SK-N-SH treated with all-trans-retinoic acid at 6 μM for 48 hours (cell line): ENCODE results near the gene CYP2A13.

Experiments
- ATAC-seq: fragments of 200-7000 bp; cut with Tn5 transposase; 3 replicates; pipeline ENCODE4 v1.9.1; 2020; ENCODE audit warnings: mild to moderate bottlenecking, moderate library complexity
- ARNTL ChIP-seq: fragments of 450-650 bp; formaldehyde crosslinking; IDR thresholded peaks from 2 replicates; pipeline ENCODE4 v1.5.0; 2020; ENCODE audit warnings: low read depth, mild to moderate bottlenecking, moderate library complexity, borderline replicate concordance
- BACH2 ChIP-seq: fragments of 250-450 bp; sonication (Bioruptor Pico); IDR thresholded peaks from 2 replicates; pipeline ENCODE4 v1.9.0; 2021; ENCODE audit warnings: mild to moderate bottlenecking, borderline replicate concordance
- CSDC2 ChIP-seq: fragments of 250-450 bp; sonication (Bioruptor Pico); IDR thresholded peaks from 2 replicates; pipeline ENCODE4 v1.5.0; 2020; ENCODE audit warnings: mild to moderate bottlenecking, moderate library complexity
- ESRRG ChIP-seq: fragments of 250-450 bp; sonication (Bioruptor Pico); IDR thresholded peaks from 2 replicates; pipeline ENCODE4 v1.6.1; 2021; ENCODE audit warnings: mild to moderate bottlenecking
- GLIS3 ChIP-seq: fragments of 250-450 bp; sonication (Bioruptor Pico); IDR thresholded peaks from 2 replicates; pipeline ENCODE4 v1.5.0; 2020; ENCODE audit warnings: mild to moderate bottlenecking, moderate library complexity
- ISL1 ChIP-seq: fragments of 250-450 bp; sonication (Bioruptor Pico); IDR thresholded peaks from 2 replicates; pipeline ENCODE4 v2.1.2; 2022; ENCODE audit warnings: mild to moderate bottlenecking, moderate library complexity
- OSR1 ChIP-seq: fragments of 250-450 bp; sonication (Bioruptor Pico); IDR thresholded peaks from 2 replicates; pipeline ENCODE4 v1.8.0; 2022; ENCODE audit warnings: moderate library complexity, mild to moderate bottlenecking, inconsistent platforms
- RARB ChIP-seq: fragments of 250-450 bp; sonication (Bioruptor Pico); IDR thresholded peaks from 2 replicates; pipeline ENCODE4 v1.8.0; 2021; ENCODE audit warnings: mild to moderate bottlenecking, moderate library complexity
- SNAI2 ChIP-seq: fragments of 250-450 bp; sonication (Bioruptor Pico); IDR thresholded peaks from 2 replicates; pipeline ENCODE4 v1.5.0; 2020; ENCODE audit warnings: mild to moderate bottlenecking, moderate library complexity
- TCF4 ChIP-seq: fragments of 250-450 bp; sonication (Bioruptor Pico); IDR thresholded peaks from 2 replicates; pipeline ENCODE4 v1.8.0; 2021; ENCODE audit warnings: mild to moderate bottlenecking, moderate library complexity, borderline replicate concordance
- TOX ChIP-seq: fragments of 250-450 bp; sonication (Bioruptor Pico); IDR thresholded peaks from 2 replicates; pipeline ENCODE4 v1.8.0; 2021; ENCODE audit warnings: mild to moderate bottlenecking, moderate library complexity, borderline replicate concordance
- ZC3H10 ChIP-seq: fragments of 250-450 bp; sonication (Bioruptor Pico); IDR thresholded peaks from 2 replicates; pipeline ENCODE4 v1.5.1; 2021; ENCODE audit warnings: mild to moderate bottlenecking, moderate library complexity
- ZFP3 ChIP-seq: fragments of 250-450 bp; sonication (Bioruptor Pico); IDR thresholded peaks from 2 replicates; pipeline ENCODE4 v1.5.0; 2020; ENCODE audit warnings: mild to moderate bottlenecking, moderate library complexity
- ZNF565 ChIP-seq: fragments of 450-650 bp; formaldehyde crosslinking; conservative IDR thresholded peaks from 2 replicates; pipeline ENCODE4 v1.5.0; 2020; ENCODE audit warnings: low read depth, mild to moderate bottlenecking, moderate library complexity
- ZNF70 ChIP-seq: fragments of 450-650 bp; formaldehyde crosslinking; IDR thresholded peaks from 2 replicates; pipeline ENCODE4 v1.5.0; 2020; ENCODE audit warnings: mild to moderate bottlenecking, moderate library complexity
- ZNF8 ChIP-seq: fragments of 450-650 bp; formaldehyde crosslinking; IDR thresholded peaks from 2 replicates; pipeline ENCODE4 v1.5.0; 2020; ENCODE audit warnings: mild to moderate bottlenecking, moderate library complexity
- TF ChIP-seq, protein P1 (sequence below): fragments of 250-450 bp; sonication (Bioruptor Pico); IDR thresholded peaks from 2 replicates; pipeline ENCODE4 v1.5.1; 2020; ENCODE audit warnings: low read depth, mild to moderate bottlenecking, moderate library complexity
- TF ChIP-seq, protein P2 (sequence below): fragments of 250-450 bp; sonication (Bioruptor Pico); IDR thresholded peaks from 2 replicates; pipeline ENCODE4 v1.5.0; 2020; ENCODE audit warnings: mild to moderate bottlenecking, moderate library complexity
- TF ChIP-seq, protein P3 (sequence below): fragments of 250-450 bp; sonication (Bioruptor Pico); IDR thresholded peaks from 2 replicates; pipeline ENCODE4 v1.8.0; 2020; ENCODE audit warnings: mild to moderate bottlenecking, moderate library complexity, borderline replicate concordance
- TF ChIP-seq, protein P4 (sequence below): fragments of 250-450 bp; sonication (Bioruptor Pico); IDR thresholded peaks from 2 replicates; pipeline ENCODE4 v1.5.1; 2021; ENCODE audit warnings: mild to moderate bottlenecking, moderate library complexity
- TF ChIP-seq, protein P5 (sequence below): fragments of 250-450 bp; sonication (Bioruptor Pico); IDR thresholded peaks from 2 replicates; pipeline ENCODE4 v1.8.0; 2021; ENCODE audit warnings: low read depth, mild to moderate bottlenecking, moderate library complexity, borderline replicate concordance

The CYP2A13 gene

DNA sequence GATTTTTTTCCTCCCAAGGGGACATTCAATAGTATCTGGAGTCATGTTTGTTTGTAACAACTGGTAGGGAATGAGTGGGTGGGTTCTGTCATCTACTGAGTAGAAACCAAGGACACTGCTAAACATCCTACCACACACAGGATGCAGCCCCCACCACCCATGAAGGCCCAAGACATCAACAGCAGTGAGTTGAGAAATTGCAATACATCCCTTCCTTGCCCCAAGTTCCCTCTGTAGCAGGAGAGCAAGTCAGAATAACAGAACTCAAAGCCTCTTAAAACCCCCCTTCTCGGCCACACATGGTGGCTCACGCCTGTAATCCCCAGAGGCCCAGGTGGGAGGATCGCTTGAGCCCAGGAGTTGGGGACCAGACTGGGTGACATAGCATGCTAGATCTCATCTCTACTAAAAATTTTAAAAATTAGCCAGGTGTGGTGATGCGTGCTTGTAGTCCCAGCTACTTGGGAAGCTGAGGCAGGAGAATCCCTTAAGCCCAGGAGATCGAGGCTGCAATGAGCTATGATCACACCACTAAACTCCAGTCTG is 23.6 kb downstream of the CYP2A13 start:
- no peak for ATAC-seq
- TF ChIP-seq BACH2 (CRISPR knock-in tag) (no peak), SNAI2 (CRISPR knock-in tag) (no peak), ZC3H10 (CRISPR knock-in tag) (no peak), GLIS3 (no peak), ZNF8 (CRISPR knock-in tag) (no peak), ZNF70 (CRISPR knock-in tag) (no peak), TOX (CRISPR knock-in tag) (no peak), CSDC2 (no peak), ISL1 (CRISPR knock-in tag) (no peak), RARB (no peak), ZNF565 (CRISPR knock-in tag) (no peak), ARNTL (no peak), ESRRG (CRISPR knock-in tag) (no peak)
- TF ChIP-seq, protein P1, sequence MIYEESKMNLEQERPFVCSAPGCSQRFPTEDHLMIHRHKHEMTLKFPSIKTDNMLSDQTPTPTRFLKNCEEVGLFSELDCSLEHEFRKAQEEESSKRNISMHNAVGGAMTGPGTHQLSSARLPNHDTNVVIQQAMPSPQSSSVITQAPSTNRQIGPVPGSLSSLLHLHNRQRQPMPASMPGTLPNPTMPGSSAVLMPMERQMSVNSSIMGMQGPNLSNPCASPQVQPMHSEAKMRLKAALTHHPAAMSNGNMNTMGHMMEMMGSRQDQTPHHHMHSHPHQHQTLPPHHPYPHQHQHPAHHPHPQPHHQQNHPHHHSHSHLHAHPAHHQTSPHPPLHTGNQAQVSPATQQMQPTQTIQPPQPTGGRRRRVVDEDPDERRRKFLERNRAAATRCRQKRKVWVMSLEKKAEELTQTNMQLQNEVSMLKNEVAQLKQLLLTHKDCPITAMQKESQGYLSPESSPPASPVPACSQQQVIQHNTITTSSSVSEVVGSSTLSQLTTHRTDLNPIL (CRISPR knock-in tag) = no peak
- TF ChIP-seq, protein P2, sequence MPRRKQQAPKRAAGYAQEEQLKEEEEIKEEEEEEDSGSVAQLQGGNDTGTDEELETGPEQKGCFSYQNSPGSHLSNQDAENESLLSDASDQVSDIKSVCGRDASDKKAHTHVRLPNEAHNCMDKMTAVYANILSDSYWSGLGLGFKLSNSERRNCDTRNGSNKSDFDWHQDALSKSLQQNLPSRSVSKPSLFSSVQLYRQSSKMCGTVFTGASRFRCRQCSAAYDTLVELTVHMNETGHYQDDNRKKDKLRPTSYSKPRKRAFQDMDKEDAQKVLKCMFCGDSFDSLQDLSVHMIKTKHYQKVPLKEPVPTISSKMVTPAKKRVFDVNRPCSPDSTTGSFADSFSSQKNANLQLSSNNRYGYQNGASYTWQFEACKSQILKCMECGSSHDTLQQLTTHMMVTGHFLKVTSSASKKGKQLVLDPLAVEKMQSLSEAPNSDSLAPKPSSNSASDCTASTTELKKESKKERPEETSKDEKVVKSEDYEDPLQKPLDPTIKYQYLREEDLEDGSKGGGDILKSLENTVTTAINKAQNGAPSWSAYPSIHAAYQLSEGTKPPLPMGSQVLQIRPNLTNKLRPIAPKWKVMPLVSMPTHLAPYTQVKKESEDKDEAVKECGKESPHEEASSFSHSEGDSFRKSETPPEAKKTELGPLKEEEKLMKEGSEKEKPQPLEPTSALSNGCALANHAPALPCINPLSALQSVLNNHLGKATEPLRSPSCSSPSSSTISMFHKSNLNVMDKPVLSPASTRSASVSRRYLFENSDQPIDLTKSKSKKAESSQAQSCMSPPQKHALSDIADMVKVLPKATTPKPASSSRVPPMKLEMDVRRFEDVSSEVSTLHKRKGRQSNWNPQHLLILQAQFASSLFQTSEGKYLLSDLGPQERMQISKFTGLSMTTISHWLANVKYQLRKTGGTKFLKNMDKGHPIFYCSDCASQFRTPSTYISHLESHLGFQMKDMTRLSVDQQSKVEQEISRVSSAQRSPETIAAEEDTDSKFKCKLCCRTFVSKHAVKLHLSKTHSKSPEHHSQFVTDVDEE (CRISPR knock-in tag) = no peak
- TF ChIP-seq, protein P3, sequence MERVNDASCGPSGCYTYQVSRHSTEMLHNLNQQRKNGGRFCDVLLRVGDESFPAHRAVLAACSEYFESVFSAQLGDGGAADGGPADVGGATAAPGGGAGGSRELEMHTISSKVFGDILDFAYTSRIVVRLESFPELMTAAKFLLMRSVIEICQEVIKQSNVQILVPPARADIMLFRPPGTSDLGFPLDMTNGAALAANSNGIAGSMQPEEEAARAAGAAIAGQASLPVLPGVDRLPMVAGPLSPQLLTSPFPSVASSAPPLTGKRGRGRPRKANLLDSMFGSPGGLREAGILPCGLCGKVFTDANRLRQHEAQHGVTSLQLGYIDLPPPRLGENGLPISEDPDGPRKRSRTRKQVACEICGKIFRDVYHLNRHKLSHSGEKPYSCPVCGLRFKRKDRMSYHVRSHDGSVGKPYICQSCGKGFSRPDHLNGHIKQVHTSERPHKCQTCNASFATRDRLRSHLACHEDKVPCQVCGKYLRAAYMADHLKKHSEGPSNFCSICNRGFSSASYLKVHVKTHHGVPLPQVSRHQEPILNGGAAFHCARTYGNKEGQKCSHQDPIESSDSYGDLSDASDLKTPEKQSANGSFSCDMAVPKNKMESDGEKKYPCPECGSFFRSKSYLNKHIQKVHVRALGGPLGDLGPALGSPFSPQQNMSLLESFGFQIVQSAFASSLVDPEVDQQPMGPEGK (CRISPR knock-in tag) = no peak
- TF ChIP-seq, protein P4, sequence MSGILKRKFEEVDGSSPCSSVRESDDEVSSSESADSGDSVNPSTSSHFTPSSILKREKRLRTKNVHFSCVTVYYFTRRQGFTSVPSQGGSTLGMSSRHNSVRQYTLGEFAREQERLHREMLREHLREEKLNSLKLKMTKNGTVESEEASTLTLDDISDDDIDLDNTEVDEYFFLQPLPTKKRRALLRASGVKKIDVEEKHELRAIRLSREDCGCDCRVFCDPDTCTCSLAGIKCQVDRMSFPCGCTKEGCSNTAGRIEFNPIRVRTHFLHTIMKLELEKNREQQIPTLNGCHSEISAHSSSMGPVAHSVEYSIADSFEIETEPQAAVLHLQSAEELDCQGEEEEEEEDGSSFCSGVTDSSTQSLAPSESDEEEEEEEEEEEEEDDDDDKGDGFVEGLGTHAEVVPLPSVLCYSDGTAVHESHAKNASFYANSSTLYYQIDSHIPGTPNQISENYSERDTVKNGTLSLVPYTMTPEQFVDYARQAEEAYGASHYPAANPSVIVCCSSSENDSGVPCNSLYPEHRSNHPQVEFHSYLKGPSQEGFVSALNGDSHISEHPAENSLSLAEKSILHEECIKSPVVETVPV = no peak

DNA sequence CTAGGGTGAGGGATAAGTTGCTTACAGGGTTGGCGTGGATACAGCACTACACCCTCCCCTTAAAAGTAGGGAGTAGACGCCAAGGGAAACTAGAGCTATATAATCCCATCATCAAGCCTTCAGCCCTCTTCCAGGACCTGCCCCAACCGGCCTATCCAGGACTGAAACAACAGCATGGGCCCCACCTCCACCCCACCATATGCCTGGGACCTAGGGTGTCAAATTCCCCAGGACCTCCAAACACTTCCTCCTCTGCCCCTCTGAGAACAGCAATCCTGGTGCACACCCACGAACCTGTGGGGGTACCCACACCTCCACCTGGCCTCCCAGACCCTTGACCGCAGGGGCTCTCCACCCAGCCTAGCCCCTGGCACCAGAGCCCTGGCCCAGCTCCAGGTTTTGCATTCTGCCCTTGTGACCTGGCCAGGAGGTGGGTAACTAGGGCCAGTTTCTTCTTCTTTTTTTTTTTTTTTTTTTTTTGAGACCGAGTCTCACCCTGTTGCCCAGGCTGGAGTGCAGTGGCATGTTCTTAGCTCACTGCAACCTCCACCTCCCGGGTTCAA is 24.6 kb downstream of the CYP2A13 start:
- TF ChIP-seq ZC3H10 (CRISPR knock-in tag) (no peak), TOX (CRISPR knock-in tag) (no peak), OSR1 (CRISPR knock-in tag) (no peak), ZNF8 (CRISPR knock-in tag) (no peak), RARB (no peak), ARNTL (no peak), SNAI2 (CRISPR knock-in tag) (no peak), ESRRG (CRISPR knock-in tag) (no peak), ZFP3 (CRISPR knock-in tag) (no peak), TCF4 (no peak)
- TF ChIP-seq, protein P3 (CRISPR knock-in tag) = no peak
- TF ChIP-seq, protein P5, sequence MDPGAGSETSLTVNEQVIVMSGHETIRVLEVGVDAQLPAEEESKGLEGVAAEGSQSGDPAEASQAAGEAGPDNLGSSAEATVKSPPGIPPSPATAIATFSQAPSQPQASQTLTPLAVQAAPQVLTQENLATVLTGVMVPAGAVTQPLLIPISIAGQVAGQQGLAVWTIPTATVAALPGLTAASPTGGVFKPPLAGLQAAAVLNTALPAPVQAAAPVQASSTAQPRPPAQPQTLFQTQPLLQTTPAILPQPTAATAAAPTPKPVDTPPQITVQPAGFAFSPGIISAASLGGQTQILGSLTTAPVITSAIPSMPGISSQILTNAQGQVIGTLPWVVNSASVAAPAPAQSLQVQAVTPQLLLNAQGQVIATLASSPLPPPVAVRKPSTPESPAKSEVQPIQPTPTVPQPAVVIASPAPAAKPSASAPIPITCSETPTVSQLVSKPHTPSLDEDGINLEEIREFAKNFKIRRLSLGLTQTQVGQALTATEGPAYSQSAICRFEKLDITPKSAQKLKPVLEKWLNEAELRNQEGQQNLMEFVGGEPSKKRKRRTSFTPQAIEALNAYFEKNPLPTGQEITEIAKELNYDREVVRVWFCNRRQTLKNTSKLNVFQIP (CRISPR knock-in tag) = no peak
- TF ChIP-seq, protein P4 = no peak
- TF ChIP-seq, protein P2 (CRISPR knock-in tag) = no peak
- ATAC-seq = no peak
